Spleen (tissue), 11 donors: ENCODE data around the gene HPSE2. TPM values are rescaled to one million over a fixed set of nuclear protein-coding genes. Genes with fewer than 3 reads are reported as not detected.

Experiments used
- DNase-seq: peaks from one replicate; pipeline ENCODE4 v3.0.0-alpha.2; 2020
- H3K27ac ChIP-seq, 8 donors: fragments of 200-600 bp; sonication (generic) in 7 of 8; 1 replicate in 4 of 8; 2 replicates in 4 of 8; pipeline versions ENCODE4 v1.5.0 to v1.8.0; 2016 to 2021; ENCODE audit warnings: inconsistent platforms in 4 of 8, mild to moderate bottlenecking in 4 of 8, moderate library complexity in 1 of 8
- H3K27me3 ChIP-seq, 7 donors: fragments of 200-600 bp; sonication (generic) in 6 of 7; replicated peaks in 1 of 7; 1 replicate in 4 of 7; 2 replicates in 3 of 7; pipeline versions ENCODE4 v1.5.0 to v1.8.0; 2016 to 2021; ENCODE audit warnings: inconsistent platforms in 3 of 7, mild to moderate bottlenecking in 1 of 7
- H3K36me3 ChIP-seq, 6 donors: fragments of 200-600 bp; sonication (generic) in 5 of 6; 1 replicate in 4 of 6; 2 replicates in 2 of 6; pipeline versions ENCODE4 v1.5.0 to v1.8.0; 2016 to 2021; ENCODE audit warnings: inconsistent platforms in 2 of 6
- H3K4me1 ChIP-seq, 6 donors: fragments of 200-600 bp; sonication (generic) in 5 of 6; 1 replicate in 3 of 6; 2 replicates in 3 of 6; pipeline versions ENCODE4 v1.5.0 to v1.8.0; 2016 to 2021; ENCODE audit warnings: inconsistent platforms in 3 of 6
- H3K4me3 ChIP-seq, 8 donors: fragments of 200-600 bp; sonication (generic) in 7 of 8; 1 replicate in 4 of 8; 2 replicates in 4 of 8; pipeline versions ENCODE4 v1.5.0 to v1.8.0; 2016 to 2021; ENCODE audit warnings: inconsistent platforms in 4 of 8, mild to moderate bottlenecking in 4 of 8, moderate library complexity in 2 of 8
- H3K9me3 ChIP-seq, 8 donors: fragments of 200-600 bp; sonication (generic) in 7 of 8; 1 replicate in 4 of 8; 2 replicates in 4 of 8; pipeline versions ENCODE4 v1.5.0 to v1.8.0; 2016 to 2021; ENCODE audit warnings: inconsistent platforms in 4 of 8
- POLR2A ChIP-seq, 3 donors: fragments of 450-650 bp; IDR thresholded peaks; one replicate each; pipeline ENCODE4 v1.5.1; 2017; ENCODE audit warnings: antibody characterized with exemption in 3 of 3, mild to moderate bottlenecking in 1 of 3
- POLR2AphosphoS5 ChIP-seq, 3 donors: sonication (generic); formaldehyde crosslinking; IDR thresholded peaks; one replicate each; pipeline ENCODE4 v1.5.1; 2017; ENCODE audit warnings: antibody characterized with exemption in 3 of 3
- WGBS, 5 donors: extraction: QIAGEN DNeasy Blood & Tissue Kit in 3 of 5; methylation state at CpG; one replicate each; pipeline versions ENCODE4 v1.1.5 to v1.1.7; 2013 to 2018; 5-methylcytosine and 5-hydroxymethylcytosine counted together
- intact Hi-C: fragments of 100-400 bp; cut with DNase I; formaldehyde crosslinking; loops from one replicate; pipeline ENCODE4 v1.15.0; 2023; ENCODE audit warnings: low total_unique reads
- polyA plus RNA-seq, 3 donors: library from polyadenylated mRNA; stranded (reverse); fragments of 200-250 nt; gene quantifications; one replicate each; pipeline ENCODE4 v1.2.1, GENCODE V29; 2013
- total RNA-seq, 7 donors: library from RNA; depleted of rRNA in 3 of 7; stranded (reverse); fragments of >200 nt in 3 of 7; fragmentation: NEBNext Ultra II Directional in 4 of 7; extraction: Animal tissue kit (Norgen Biotek cat#: 25700) in 4 of 7; gene quantifications; one replicate each; pipeline versions ENCODE4 v1.1.0 to v1.2.1, GENCODE V29; 2016 to 2021
- TF ChIP-seq, protein P1 (sequence below), 11 experiments: fragments of 200-600 bp in 7 of 11; fragments of 450-650 bp in 4 of 11; sonication (generic) in 4 of 11; IDR thresholded peaks in 8 of 11; conservative IDR thresholded peaks in 3 of 11; 1 replicate in 7 of 11; 2 replicates in 4 of 11; pipeline versions ENCODE4 v1.4.0 to v1.8.0; 2016 to 2021; ENCODE audit warnings: antibody characterized with exemption in 11 of 11, inconsistent platforms in 4 of 11, mild to moderate bottlenecking in 1 of 11
- donor health status: healthy with polysubstance abuse.
- donor health status: DM: no; HTN: no; CAD: no; lungs with moderate emphysema.
- donor health status: DM: no; HTN: no; CAD: no.
- donor health status: Bipolar disorder and iron deficiency.
- donor health status: healthy.
- donor health status: DM: no; HTN: no; CAD: no.
- donor health status: DM: yes; HTN: yes; CAD: no.

The HPSE2 gene
- total and polyA plus RNA-seq, 10 donors = 0.02 to 0.64 (median 0.03) TPM; not detected in 5

- intact Hi-C loops = no loop called here
- H3K27ac ChIP-seq = peak overlapping the region in 4 of 8 donors; percentile 58 to 77 (median 68)
- no peaks in the 10 kb centered on the region for H3K9me3 ChIP-seq
- H3K36me3 ChIP-seq = no peaks in the 10 kb centered on the region
- WGBS, 5 donors = 69 to 76% (median 73%) methylated on average over 2 of the region's 2 CpGs
- DNase-seq = no peak
- TF ChIP-seq POLR2AphosphoS5 (IDR thresholded peaks at IDR 0.05) (no peak), POLR2A (IDR thresholded peaks at IDR 0.05) (no peak)
- TF ChIP-seq, protein P1, sequence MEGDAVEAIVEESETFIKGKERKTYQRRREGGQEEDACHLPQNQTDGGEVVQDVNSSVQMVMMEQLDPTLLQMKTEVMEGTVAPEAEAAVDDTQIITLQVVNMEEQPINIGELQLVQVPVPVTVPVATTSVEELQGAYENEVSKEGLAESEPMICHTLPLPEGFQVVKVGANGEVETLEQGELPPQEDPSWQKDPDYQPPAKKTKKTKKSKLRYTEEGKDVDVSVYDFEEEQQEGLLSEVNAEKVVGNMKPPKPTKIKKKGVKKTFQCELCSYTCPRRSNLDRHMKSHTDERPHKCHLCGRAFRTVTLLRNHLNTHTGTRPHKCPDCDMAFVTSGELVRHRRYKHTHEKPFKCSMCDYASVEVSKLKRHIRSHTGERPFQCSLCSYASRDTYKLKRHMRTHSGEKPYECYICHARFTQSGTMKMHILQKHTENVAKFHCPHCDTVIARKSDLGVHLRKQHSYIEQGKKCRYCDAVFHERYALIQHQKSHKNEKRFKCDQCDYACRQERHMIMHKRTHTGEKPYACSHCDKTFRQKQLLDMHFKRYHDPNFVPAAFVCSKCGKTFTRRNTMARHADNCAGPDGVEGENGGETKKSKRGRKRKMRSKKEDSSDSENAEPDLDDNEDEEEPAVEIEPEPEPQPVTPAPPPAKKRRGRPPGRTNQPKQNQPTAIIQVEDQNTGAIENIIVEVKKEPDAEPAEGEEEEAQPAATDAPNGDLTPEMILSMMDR (IDR thresholded peaks at IDR 0.05 in 8 of 11, conservative IDR thresholded peaks at IDR 0.05 in 3 of 11) = no peak
- no peak overlapping the region for H3K4me3 ChIP-seq
- no peaks in the 10 kb centered on the region for H3K4me1 ChIP-seq
- H3K27me3 ChIP-seq = peaks cover 0 to 6% (median 0%) of the 10 kb centered on the region in 7 donors
These were observed 649.6 kb downstream of the HPSE2 start for GRCh38 chr10:98586096-98586495.

GRCh38 chr10:98582363-98582762 is 653.3 kb downstream of the HPSE2 start:
- no peak for DNase-seq
- Histone ChIP-seq H3K4me1 (no peaks in the 10 kb centered on the region), H3K27ac (no peak overlapping the region), H3K27me3 (peaks cover 0 to 6% (median 0%) of the 10 kb centered on the region in 7 donors), H3K4me3 (no peak overlapping the region), H3K36me3 (no peaks in the 10 kb centered on the region), H3K9me3 (no peaks in the 10 kb centered on the region)
- no peak for TF ChIP-seq POLR2A (IDR thresholded peaks at IDR 0.05)
- TF ChIP-seq POLR2AphosphoS5 (IDR thresholded peaks at IDR 0.05) = no peak
- TF ChIP-seq, protein P1 (IDR thresholded peaks at IDR 0.05 in 8 of 11, conservative IDR thresholded peaks at IDR 0.05 in 3 of 11) = no peak
- 36 to 59% (median 41%) methylated on average over 2 of the region's 2 CpGs for WGBS, 5 donors
- intact Hi-C loops = no loop called here

- peaks cover 0 to 13% (median 0%) of the 10 kb centered on the region in 7 donors for H3K27me3 ChIP-seq
- no peaks in the 10 kb centered on the region for H3K9me3 ChIP-seq
- no peaks in the 10 kb centered on the region for H3K36me3 ChIP-seq
- TF ChIP-seq, protein P1 (IDR thresholded peaks at IDR 0.05 in 8 of 11, conservative IDR thresholded peaks at IDR 0.05 in 3 of 11) = no peak
- TF ChIP-seq POLR2AphosphoS5 (IDR thresholded peaks at IDR 0.05) = no peak
- TF ChIP-seq POLR2A (IDR thresholded peaks at IDR 0.05) = no peak
- no peak overlapping the region for H3K4me3 ChIP-seq
- no peak overlapping the region for H3K27ac ChIP-seq
- no peaks in the 10 kb centered on the region for H3K4me1 ChIP-seq
- no peak for DNase-seq
- intact Hi-C loops = no loop called here
These were observed 658.1 kb downstream of the HPSE2 start for GRCh38 chr10:98577578-98577977.

DNA sequence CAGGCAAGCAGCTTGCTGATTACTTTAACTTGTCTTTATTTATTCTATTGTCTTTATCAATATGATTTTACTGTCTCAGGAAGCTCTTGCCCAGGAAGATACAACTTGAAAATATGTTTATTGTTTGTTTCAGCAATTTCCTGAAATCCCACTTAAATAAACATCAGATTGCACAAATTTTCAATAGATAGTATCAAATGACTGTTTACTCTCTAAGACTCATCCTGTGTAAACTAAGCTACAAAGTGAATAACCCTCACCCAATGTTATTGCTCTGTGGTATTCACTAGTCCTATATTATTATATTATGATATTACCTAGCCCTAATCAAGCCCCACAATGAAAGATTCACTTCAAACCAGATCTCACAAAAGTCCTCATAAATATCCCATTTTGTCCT is 658.5 kb downstream of the HPSE2 start:
- Histone ChIP-seq H3K36me3 (no peaks in the 10 kb centered on the region), H3K27me3 (peaks cover 0 to 13% (median 0%) of the 10 kb centered on the region in 7 donors)
- TF ChIP-seq POLR2AphosphoS5 (IDR thresholded peaks at IDR 0.05) (no peak), POLR2A (IDR thresholded peaks at IDR 0.05) (no peak)
- TF ChIP-seq, protein P1 (IDR thresholded peaks at IDR 0.05 in 8 of 11, conservative IDR thresholded peaks at IDR 0.05 in 3 of 11) = no peak

More for the DNA sequence above, 658.5 kb downstream of the HPSE2 start:
- DNase-seq = no peak
- Histone ChIP-seq H3K27ac (no peak overlapping the region), H3K4me3 (no peak overlapping the region), H3K4me1 (no peaks in the 10 kb centered on the region), H3K9me3 (no peaks in the 10 kb centered on the region)
- intact Hi-C loops = no loop called here
